GM06990 (cell line): ENCODE measurements around the gene SUMO3.

Source experiments
- DNase-seq: peaks from one replicate; pipeline ENCODE4 v3.0.0-alpha.2; 2011; ENCODE audit not compliant: insufficient read length; ENCODE audit errors: extremely low read depth
- H3K27me3 ChIP-seq: replicated peaks from 2 replicates; pipeline ENCODE4 v1.6.0; 2011; ENCODE audit warnings: low read length; ENCODE audit not compliant: control insufficient read depth, insufficient read depth
- H3K36me3 ChIP-seq: 2 replicates; pipeline ENCODE4 v1.5.1; 2011; ENCODE audit warnings: low read length; ENCODE audit not compliant: control insufficient read depth, insufficient read depth
- H3K4me3 ChIP-seq: replicated peaks from 2 replicates; pipeline ENCODE4 v1.5.1; 2011; ENCODE audit warnings: low read depth, mild to moderate bottlenecking, control low read depth, low read length
- CTCF ChIP-seq: IDR thresholded peaks from 2 replicates; pipeline ENCODE4 v1.5.1; 2011; ENCODE audit warnings: low read length, control low read depth, mild to moderate bottlenecking, inconsistent platforms; ENCODE audit not compliant: insufficient read depth, poor library complexity, severe bottlenecking

SUMO3 gene

GRCh38 chr21:44766818-44767354 is 51.0 kb downstream of the SUMO3 start:
- TF ChIP-seq CTCF = no peak
- Histone ChIP-seq H3K36me3 (peaks cover 22% of the 10 kb centered on the region), H3K4me3 (no peak overlapping the region), H3K27me3 (no peaks in the 10 kb centered on the region)
- DNase-seq = no peak

DNA sequence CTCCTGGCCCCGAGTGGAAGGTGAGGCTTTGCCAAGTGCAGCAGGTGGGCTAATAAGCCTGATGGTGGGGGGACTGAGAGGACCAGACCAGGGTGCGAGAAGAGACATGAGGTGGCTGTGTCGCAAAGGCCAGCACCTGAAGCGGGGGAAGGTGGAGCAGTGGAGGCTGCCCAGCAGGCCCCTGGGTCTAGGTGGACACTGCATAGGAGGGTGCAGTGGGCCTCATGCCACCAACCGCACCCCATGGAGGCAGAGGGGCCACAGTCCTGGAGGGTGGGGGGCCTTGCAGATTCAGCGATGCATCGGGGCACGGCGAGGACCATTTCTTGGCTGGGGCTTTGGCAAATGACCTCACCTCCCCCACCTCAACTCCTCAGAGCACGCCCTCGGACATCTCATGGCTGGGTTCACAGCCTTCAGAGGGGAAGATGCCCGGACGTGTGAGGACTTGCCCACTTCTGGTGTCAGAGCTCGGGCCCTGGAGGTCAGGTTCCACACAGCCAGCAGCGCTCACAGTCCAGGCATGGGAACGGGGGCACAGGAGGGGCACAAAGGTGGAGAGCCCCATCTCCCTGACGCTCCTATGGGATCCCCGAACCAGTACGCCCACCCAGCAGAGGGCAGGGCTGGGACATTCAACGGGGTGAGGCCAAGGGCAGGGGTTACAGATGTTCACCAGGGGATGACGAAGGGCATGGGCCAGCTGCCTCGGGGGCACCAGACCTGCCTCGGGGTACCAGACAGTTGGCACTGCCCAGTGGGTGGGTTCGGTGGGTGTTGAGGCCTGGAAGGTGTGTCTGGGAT is 51.6 kb downstream of the SUMO3 start:
- Histone ChIP-seq H3K4me3 (no peak overlapping the region), H3K27me3 (no peaks in the 10 kb centered on the region), H3K36me3 (peaks cover 18% of the 10 kb centered on the region)
- TF ChIP-seq CTCF = no peak
- DNase-seq = no peak

GRCh38 chr21:44765231-44766013 is 52.4 kb downstream of the SUMO3 start:
- Histone ChIP-seq H3K36me3 (peaks cover 12% of the 10 kb centered on the region), H3K4me3 (no peak overlapping the region), H3K27me3 (no peaks in the 10 kb centered on the region)
- TF ChIP-seq CTCF = no peak
- DNase-seq = no peak

- DNase-seq = no peak
- no peaks in the 10 kb centered on the region for H3K27me3 ChIP-seq
- no peak overlapping the region for H3K4me3 ChIP-seq
- peaks cover 7% of the 10 kb centered on the region for H3K36me3 ChIP-seq
- TF ChIP-seq CTCF = no peak
Observed at GRCh38 chr21:44764319-44765230, 53.3 kb downstream of the SUMO3 start.
